ENCODE data around the gene EFS.

Gene EFS

GRCh38 chr14:23406725-23407355 is 41.9 kb upstream of the EFS start:
- no peak for ATAC-seq

GRCh38 chr14:23406244-23406643 is 41.3 kb upstream of the EFS start:
- TF ChIP-seq PATZ1 (CRISPR knock-in tag; IDR thresholded peaks at IDR 0.05; ENCODE audit: borderline replicate concordance) (no peak), OSR1 (CRISPR knock-in tag; IDR thresholded peaks at IDR 0.05) (no peak), CSDC2 (CRISPR knock-in tag; IDR thresholded peaks at IDR 0.05) (no peak), ESRRG (CRISPR knock-in tag; IDR thresholded peaks at IDR 0.05) (no peak), ZFP3 (CRISPR knock-in tag; IDR thresholded peaks at IDR 0.05) (no peak), POU6F1 (CRISPR knock-in tag; IDR thresholded peaks at IDR 0.05; ENCODE audit: borderline replicate concordance, low read depth) (no peak), ZNF8 (CRISPR knock-in tag; IDR thresholded peaks at IDR 0.05) (no peak), CSRNP3 (CRISPR knock-in tag; IDR thresholded peaks at IDR 0.05) (no peak), GLIS3 (CRISPR knock-in tag; IDR thresholded peaks at IDR 0.05) (no peak), ZNF565 (CRISPR knock-in tag; conservative IDR thresholded peaks at IDR 0.05; ENCODE audit: low read depth) (no peak), ZFP30 (CRISPR knock-in tag; IDR thresholded peaks at IDR 0.05) (no peak), ISL1 (CRISPR knock-in tag; IDR thresholded peaks at IDR 0.05) (no peak), BACH2 (CRISPR knock-in tag; IDR thresholded peaks at IDR 0.05; ENCODE audit: borderline replicate concordance) (no peak), ZC3H10 (CRISPR knock-in tag; IDR thresholded peaks at IDR 0.05) (no peak)
- no peak for ATAC-seq

More at GRCh38 chr14:23406725-23407355, 41.9 kb upstream of the EFS start:
- TF ChIP-seq PATZ1 (CRISPR knock-in tag; IDR thresholded peaks at IDR 0.05; ENCODE audit: borderline replicate concordance): no peak
- no peak for TF ChIP-seq OSR1 (CRISPR knock-in tag; IDR thresholded peaks at IDR 0.05)

GRCh38 chr14:23405516-23406025 is 40.6 kb upstream of the EFS start:
- TF ChIP-seq TSHZ2 (CRISPR knock-in tag; IDR thresholded peaks at IDR 0.05) (no peak), ISL1 (CRISPR knock-in tag; IDR thresholded peaks at IDR 0.05) (no peak), RARB (CRISPR knock-in tag; IDR thresholded peaks at IDR 0.05) (no peak), BACH2 (CRISPR knock-in tag; IDR thresholded peaks at IDR 0.05; ENCODE audit: borderline replicate concordance) (no peak), PATZ1 (CRISPR knock-in tag; IDR thresholded peaks at IDR 0.05; ENCODE audit: borderline replicate concordance) (no peak), POU6F1 (CRISPR knock-in tag; IDR thresholded peaks at IDR 0.05; ENCODE audit: borderline replicate concordance, low read depth) (no peak), CSDC2 (CRISPR knock-in tag; IDR thresholded peaks at IDR 0.05) (no peak), TCF4 (CRISPR knock-in tag; IDR thresholded peaks at IDR 0.05; ENCODE audit: borderline replicate concordance) (no peak)
- ATAC-seq: no peak
